ENCODE measurements around the gene UTY. TPM values are rescaled to one million over a fixed set of nuclear protein-coding genes. Genes with fewer than 3 reads are reported as not detected.
"Not testable (repeated sequence)": the region's sequence is repeated elsewhere in the genome, so short reads cannot be mapped to it uniquely, and the experiment has no call there.

The UTY gene
- total and polyA plus RNA-seq, 2 of the 8 experiments (the other 6 are each of a cell fraction or from before 2014, with no cell fraction given) = 7.2 to 20.4 TPM

GRCh38 chrY:13253941-13254440 lies 225.8 kb downstream of the UTY start:
- H2AFZ ChIP-seq (ENCODE audit: low read length); FAIRE-seq; DNase-seq (ENCODE audit: low read depth in 1 of 2, low spot score in 2 of 2): not testable (repeated sequence)

More at GRCh38 chrY:13253941-13254440, 225.8 kb downstream of the UTY start:
- H4K91ac ChIP-seq (replicated peaks; ENCODE audit: insufficient read length, low read length); H4K5ac ChIP-seq (ENCODE audit: insufficient read length, low read depth, low read length); H4K20me1 ChIP-seq (replicated peaks in 1 of 2; ENCODE audit: control insufficient read depth in 1 of 2, insufficient read depth in 2 of 2, low read length in 2 of 2); H3K4me3 ChIP-seq (ENCODE audit: extremely low read depth in 1 of 4, insufficient read depth in 2 of 4, low read depth in 3 of 4, low read length in 4 of 4); H2BK5ac ChIP-seq (ENCODE audit: low read depth, low read length); H3K9me3 ChIP-seq (ENCODE audit: insufficient read depth in 2 of 2, low read depth in 1 of 2, low read length in 1 of 2); H3K23ac ChIP-seq (ENCODE audit: insufficient read length); H3K79me1 ChIP-seq (ENCODE audit: low read depth, low read length); H3K14ac ChIP-seq (ENCODE audit: insufficient read length); H2BK15ac ChIP-seq (ENCODE audit: low read length); H3K27ac ChIP-seq (ENCODE audit: low read depth, low read length); H3K27me3 ChIP-seq (replicated peaks in 1 of 4; ENCODE audit: control insufficient read depth in 3 of 4, extremely low read depth in 1 of 4, insufficient read depth in 3 of 4, low read length in 3 of 4); H2AK5ac ChIP-seq (ENCODE audit: low read depth, low read length); H3K23me2 ChIP-seq (ENCODE audit: low read depth, low read length); H3K4me1 ChIP-seq (replicated peaks in 1 of 4; ENCODE audit: control insufficient read depth in 3 of 4, insufficient read depth in 4 of 4, low read length in 3 of 4); H4K8ac ChIP-seq (ENCODE audit: extremely low read depth, insufficient read depth, low read length); H3K9ac ChIP-seq (replicated peaks in 1 of 4; ENCODE audit: extremely low read depth in 1 of 4, low read depth in 3 of 4, low read length in 3 of 4); H3K4me2 ChIP-seq (ENCODE audit: insufficient read depth in 1 of 2, low read depth in 2 of 2, low read length in 2 of 2); POLR2A ChIA-PET (ENCODE audit: partially characterized antibody); H3K18ac ChIP-seq (ENCODE audit: extremely low read depth, low read length); H2BK12ac ChIP-seq (ENCODE audit: low read depth, low read length); H2BK120ac ChIP-seq (replicated peaks; ENCODE audit: low read depth, low read length); H3K4ac ChIP-seq (replicated peaks; ENCODE audit: insufficient read length, low read depth, low read length); H2BK20ac ChIP-seq (ENCODE audit: low read length); H3K56ac ChIP-seq (replicated peaks; ENCODE audit: insufficient read length, low read depth, low read length); CTCF ChIA-PET (ENCODE audit: partially characterized antibody); H3K79me2 ChIP-seq (ENCODE audit: control insufficient read depth in 1 of 2, insufficient read depth in 2 of 2, low read length in 2 of 2); H3K36me3 ChIP-seq (ENCODE audit: control insufficient read depth in 2 of 4, insufficient read depth in 4 of 4, low read length in 3 of 4): not testable (repeated sequence)
- WGBS, 2 experiments (ENCODE audit: extremely low coverage in 1 of 2, insufficient coverage in 1 of 2, insufficient read length in 1 of 2, insufficient replicate concordance in 2 of 2, low coverage in 1 of 2, low lambda C conversion rate in 2 of 2, missing lambda C conversion rate in 1 of 2) = 93% methylated on average over 4 of the region's 4 CpGs; no CpG with 5 or more reads in 1 of the 2 experiments

Measured in H1 (cell line).